ENCODE measurements around the gene ZFYVE9. TPM values are rescaled to one million over a fixed set of nuclear protein-coding genes. Genes with fewer than 3 reads are reported as not detected.
A peak's percentile ranks its signal among the peaks of the same experiment; 100 is the strongest.

The ZFYVE9 gene
- total and polyA plus RNA-seq, 2 of the 13 experiments (the other 11 are each of a cell fraction or from before 2014, with no cell fraction given), result 9.2 to 19.8 TPM

GRCh38 chr1:52306227-52307006 is 164.5 kb downstream of the ZFYVE9 start (continued):
- TF ChIP-seq KDM5B (CRISPR knock-in tag; IDR thresholded peaks at IDR 0.05; ENCODE audit: borderline replicate concordance) (peak; percentile 17; the same call in 1 of the 2 replicates), HNRNPUL1 (IDR thresholded peaks at IDR 0.05; ENCODE audit: low read depth, low read length) (no peak), PHF20 (CRISPR knock-in tag; IDR thresholded peaks at IDR 0.05) (0 out of 2 replicates have a peak, but pooled peaks have one; percentile 7), ARID2 (CRISPR knock-in tag; IDR thresholded peaks at IDR 0.05; ENCODE audit: borderline replicate concordance) (0 out of 2 replicates have a peak, but pooled peaks have one; percentile 62), ZBTB34 (CRISPR knock-in tag; IDR thresholded peaks at IDR 0.05) (0 out of 2 replicates have a peak, but pooled peaks have one; percentile 22), ZNF572 (CRISPR knock-in tag; IDR thresholded peaks at IDR 0.05) (0 out of 2 replicates have a peak, but pooled peaks have one; percentile 34), ZNF263 (CRISPR knock-in tag; IDR thresholded peaks at IDR 0.05) (0 out of 2 replicates have a peak, but pooled peaks have one; percentile 38), TFAP4 (IDR thresholded peaks at IDR 0.05; ENCODE audit: borderline replicate concordance, low read depth) (peak; percentile 23; the same call in 1 of the 2 replicates), TEAD3 (CRISPR knock-in tag; optimal IDR thresholded peaks at IDR 0.05; ENCODE audit: borderline replicate concordance) (peak; percentile 23), NFIB (CRISPR knock-in tag; IDR thresholded peaks at IDR 0.05; ENCODE audit: borderline replicate concordance) (no peak), ATAD3A (CRISPR knock-in tag; IDR thresholded peaks at IDR 0.05) (no peak), BORCS8-MEF2B (CRISPR knock-in tag; IDR thresholded peaks at IDR 0.05) (0 out of 2 replicates have a peak, but pooled peaks have one; percentile 15)

Measured in HepG2 (cell line).